ENCODE results near the gene ARIH1. TPM values are rescaled to one million over a fixed set of nuclear protein-coding genes. Genes with fewer than 3 reads are reported as not detected.

The ARIH1 gene
- total and polyA plus RNA-seq, 2 of the 8 experiments (the other 6 are each of a cell fraction or from before 2014, with no cell fraction given), result 32.7 to 179 TPM

DNA sequence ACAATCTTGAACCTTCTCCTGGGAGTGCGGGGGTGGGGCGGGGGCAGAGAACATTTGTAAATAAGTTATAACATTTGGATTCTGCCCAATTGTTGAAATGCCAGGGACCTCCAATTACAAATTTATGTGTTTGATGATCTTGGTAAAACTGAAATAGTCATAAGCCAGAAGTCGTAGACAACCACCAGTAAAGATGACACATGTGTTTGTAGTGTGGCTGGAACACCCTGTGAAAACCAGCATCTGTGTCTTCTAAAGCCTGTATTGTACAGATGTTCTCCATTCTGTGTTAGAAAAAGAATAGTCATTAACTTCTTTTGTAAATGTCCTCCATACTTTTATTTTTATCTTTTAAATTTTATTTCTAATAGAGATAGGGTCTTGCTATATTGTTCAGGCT lies 61.8 kb downstream of the ARIH1 start:
- H2BK5ac ChIP-seq (ENCODE audit: low read depth, low read length), result no peak overlapping the region
- no peak overlapping the region for H3K14ac ChIP-seq (ENCODE audit: insufficient read length)
- peaks cover 0 to 12% (median 2%) of the 10 kb centered on the region in 4 experiments; a peak in 4 of 8 replicates for H3K36me3 ChIP-seq (ENCODE audit: control insufficient read depth in 2 of 4, insufficient read depth in 4 of 4, low read length in 3 of 4)
- no peak overlapping the region for H2BK12ac ChIP-seq (ENCODE audit: low read depth, low read length)
- no peak overlapping the region for H3K56ac ChIP-seq (replicated peaks; ENCODE audit: insufficient read length, low read depth, low read length)
- no peak overlapping the region for H3K4me2 ChIP-seq (ENCODE audit: insufficient read depth in 1 of 2, low read depth in 2 of 2, low read length in 2 of 2)
- H2BK120ac ChIP-seq (replicated peaks; ENCODE audit: low read depth, low read length), result no peak overlapping the region
- no peaks in the 10 kb centered on the region for H3K4me1 ChIP-seq (replicated peaks in 1 of 4; ENCODE audit: control insufficient read depth in 3 of 4, insufficient read depth in 4 of 4, low read length in 3 of 4)
- no peak overlapping the region for H2AK5ac ChIP-seq (ENCODE audit: low read depth, low read length)
- DNase-seq (ENCODE audit: low read depth in 1 of 2, low spot score in 2 of 2) (no peak), FAIRE-seq (no peak)
- no peak overlapping the region for H4K5ac ChIP-seq (ENCODE audit: insufficient read length, low read depth, low read length)
- no peaks in the 10 kb centered on the region for H4K20me1 ChIP-seq (replicated peaks in 1 of 2; ENCODE audit: control insufficient read depth in 1 of 2, insufficient read depth in 2 of 2, low read length in 2 of 2)
- no peaks in the 10 kb centered on the region for H3K27me3 ChIP-seq (replicated peaks in 1 of 4; ENCODE audit: control insufficient read depth in 3 of 4, extremely low read depth in 1 of 4, insufficient read depth in 3 of 4, low read length in 3 of 4)
- peaks cover 3 to 55% of the 10 kb centered on the region in 2 experiments; a peak in 2 of 4 replicates for H3K79me2 ChIP-seq (ENCODE audit: control insufficient read depth in 1 of 2, insufficient read depth in 2 of 2, low read length in 2 of 2)
- H3K79me1 ChIP-seq (ENCODE audit: low read depth, low read length), result no peaks in the 10 kb centered on the region
- no peak overlapping the region for H3K4me3 ChIP-seq (ENCODE audit: extremely low read depth in 1 of 4, insufficient read depth in 2 of 4, low read depth in 3 of 4, low read length in 4 of 4)
- peaks cover 9 to 12% of the 10 kb centered on the region in 2 experiments; a peak in 2 of 4 replicates for H3K9me3 ChIP-seq (ENCODE audit: insufficient read depth in 2 of 2, low read depth in 1 of 2, low read length in 1 of 2)
- H4K8ac ChIP-seq (ENCODE audit: extremely low read depth, insufficient read depth, low read length), result no peak overlapping the region
- H3K23ac ChIP-seq (ENCODE audit: insufficient read length), result no peak overlapping the region
- H3K27ac ChIP-seq (ENCODE audit: low read depth, low read length), result no peak overlapping the region
- H3K9ac ChIP-seq (replicated peaks in 1 of 4; ENCODE audit: extremely low read depth in 1 of 4, low read depth in 3 of 4, low read length in 3 of 4), result no peak overlapping the region
- H3K23me2 ChIP-seq (ENCODE audit: low read depth, low read length), result no peaks in the 10 kb centered on the region
- POLR2A ChIA-PET (ENCODE audit: partially characterized antibody), result no interaction called here
- H2BK20ac ChIP-seq (ENCODE audit: low read length), result no peak overlapping the region
- no peak overlapping the region for H3K4ac ChIP-seq (replicated peaks; ENCODE audit: insufficient read length, low read depth, low read length)
- CTCF ChIA-PET (ENCODE audit: partially characterized antibody), result interaction anchor here (1.8 kb wide), 1 partner anchor 64 kb away, joined by 3 read pairs; no protein-coding TSS in a partner anchor
- H3K18ac ChIP-seq (ENCODE audit: extremely low read depth, low read length), result no peak overlapping the region
- 88% methylated on average over 3 of the region's 3 CpGs; no CpG with 5 or more reads in 1 of the 2 experiments for WGBS, 2 experiments (ENCODE audit: extremely low coverage in 1 of 2, insufficient coverage in 1 of 2, insufficient read length in 1 of 2, insufficient replicate concordance in 2 of 2, low coverage in 1 of 2, low lambda C conversion rate in 2 of 2, missing lambda C conversion rate in 1 of 2)
- H2BK15ac ChIP-seq (ENCODE audit: low read length), result no peak overlapping the region
- no peak overlapping the region for H2AFZ ChIP-seq (ENCODE audit: low read length)
- H4K91ac ChIP-seq (replicated peaks; ENCODE audit: insufficient read length, low read length), result no peak overlapping the region
- TF ChIP-seq FOSL1 (IDR thresholded peaks at IDR 0.05; ENCODE audit: insufficient read depth, low read depth, low read length) (no peak), KDM1A (IDR thresholded peaks at IDR 0.05; ENCODE audit: borderline replicate concordance, low read length) (no peak), HDAC6 (IDR thresholded peaks at IDR 0.05; ENCODE audit: low read depth, low read length) (no peak), TEAD4 (IDR thresholded peaks at IDR 0.05; ENCODE audit: low read depth, low read length) (no peak), SRF (IDR thresholded peaks at IDR 0.05; ENCODE audit: low read depth, low read length) (no peak), BCL11A (IDR thresholded peaks at IDR 0.05; ENCODE audit: low read depth in 2 of 2, low read length in 2 of 2) (no peak), RFX5 (IDR thresholded peaks at IDR 0.05; ENCODE audit: borderline replicate concordance, low read depth, low read length) (no peak), SIRT6 (IDR thresholded peaks at IDR 0.05; ENCODE audit: low read length) (no peak), NANOG (IDR thresholded peaks at IDR 0.05; ENCODE audit: insufficient read depth, low read depth, low read length, poor library complexity, severe bottlenecking) (no peak), SAP30 (IDR thresholded peaks at IDR 0.05; ENCODE audit: insufficient read depth, insufficient replicate concordance, low read length) (no peak), POLR2A (IDR thresholded peaks at IDR 0.05; ENCODE audit: control extremely low read depth in 1 of 2, low read depth in 2 of 2, low read length in 2 of 2) (no peak)
- TF ChIP-seq, protein P1, sequence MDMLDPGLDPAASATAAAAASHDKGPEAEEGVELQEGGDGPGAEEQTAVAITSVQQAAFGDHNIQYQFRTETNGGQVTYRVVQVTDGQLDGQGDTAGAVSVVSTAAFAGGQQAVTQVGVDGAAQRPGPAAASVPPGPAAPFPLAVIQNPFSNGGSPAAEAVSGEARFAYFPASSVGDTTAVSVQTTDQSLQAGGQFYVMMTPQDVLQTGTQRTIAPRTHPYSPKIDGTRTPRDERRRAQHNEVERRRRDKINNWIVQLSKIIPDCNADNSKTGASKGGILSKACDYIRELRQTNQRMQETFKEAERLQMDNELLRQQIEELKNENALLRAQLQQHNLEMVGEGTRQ (IDR thresholded peaks at IDR 0.05; ENCODE audit: low read length), result no peak
- TF ChIP-seq, protein P2, sequence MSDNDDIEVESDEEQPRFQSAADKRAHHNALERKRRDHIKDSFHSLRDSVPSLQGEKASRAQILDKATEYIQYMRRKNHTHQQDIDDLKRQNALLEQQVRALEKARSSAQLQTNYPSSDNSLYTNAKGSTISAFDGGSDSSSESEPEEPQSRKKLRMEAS (IDR thresholded peaks at IDR 0.05), result no peak
